K562 (cell line): ENCODE results near the gene PPFIBP2. TPM values are rescaled to one million over a fixed set of nuclear protein-coding genes. Genes with fewer than 3 reads are reported as not detected.

Source experiments
- ATAC-seq: fragments of 200-7000 bp; cut with Tn5 transposase; 3 replicates; pipeline ENCODE4 v1.9.1; 2020; ENCODE audit warnings: moderate library complexity
- BruUV-seq: library from RNA; stranded (reverse); fragments of 400-500 nt; replicated peaks from 2 replicates; lab custom pipeline; 2021; lab: Mats Ljungman, UMichigan
- CTCF ChIA-PET: fragments of 300-600 bp; formaldehyde crosslinking; extraction: SDS; loops from one replicate; lab custom pipeline; 2021; ENCODE audit warnings: low intra/inter-chr PET ratio; lab: Yijun Ruan, JAX
- POLR2A ChIA-PET: fragments of 300-600, 350-650 bp; sonication (Branson Sonifier 250); formaldehyde crosslinking; extraction: SDS; loops from one replicate; lab custom pipeline; 2021; ENCODE audit warnings: antibody characterized with exemption, inconsistent platforms; lab: Yijun Ruan, JAX
- DNase-seq, 4 experiments: peaks; one replicate each; pipeline versions ENCODE4 v3.0.0 to v3.0.0-alpha.2; 2011 to 2018; ENCODE audit warnings: low spot score in 3 of 4, mixed read lengths in 3 of 4; ENCODE audit errors: extremely low read depth in 1 of 4
- FAIRE-seq: peaks from 2 replicates; lab custom pipeline; 2011; peaks lifted over from hg19 to GRCh38; lab: Jason Lieb, UNC
- H2AFZ ChIP-seq: 2 replicates; pipeline ENCODE4 v1.6.0; 2011; ENCODE audit warnings: low read depth, low read length, control low read depth, inconsistent platforms
- H3K27ac ChIP-seq: fragments of 200-600 bp; 3 replicates; pipeline ENCODE4 v1.8.0; 2011; ENCODE audit warnings: low read depth, mild to moderate bottlenecking, control low read depth, inconsistent platforms, low read length, moderate library complexity, mixed read lengths; ENCODE audit errors: extremely low read depth
- H3K27me3 ChIP-seq, 2 experiments: fragments of 300-600 bp in 1 of 2; 2 replicates in 1 of 2; 3 replicates in 1 of 2; pipeline versions ENCODE4 v1.6.0 to v1.8.0; 2011; ENCODE audit warnings: inconsistent platforms in 2 of 2, low read length in 2 of 2, mild to moderate bottlenecking in 1 of 2, mixed read lengths in 1 of 2, moderate library complexity in 1 of 2; ENCODE audit not compliant: control insufficient read depth in 2 of 2, insufficient read depth in 2 of 2
- H3K36me3 ChIP-seq: fragments of 300-600 bp; 3 replicates; pipeline ENCODE4 v1.8.0; 2011; ENCODE audit warnings: mild to moderate bottlenecking, low read length, inconsistent platforms; ENCODE audit not compliant: control insufficient read depth, insufficient read depth
- H3K4me1 ChIP-seq, 2 experiments: fragments of 200-600 bp in 1 of 2; replicated peaks in 1 of 2; 2 replicates in 1 of 2; 3 replicates in 1 of 2; pipeline versions ENCODE4 v1.5.1 to v1.8.0; 2011; ENCODE audit warnings: inconsistent platforms in 2 of 2, low read length in 2 of 2, mild to moderate bottlenecking in 1 of 2, mixed read lengths in 1 of 2, moderate library complexity in 1 of 2; ENCODE audit not compliant: control insufficient read depth in 2 of 2, insufficient read depth in 2 of 2
- H3K4me2 ChIP-seq: 2 replicates; pipeline ENCODE4 v1.6.1; 2011; ENCODE audit warnings: low read length, control low read depth, inconsistent platforms, mixed read lengths; ENCODE audit not compliant: insufficient read depth
- H3K4me3 ChIP-seq: fragments of 200-600 bp; sonication (generic), shearing (Covaris generic); 2 replicates; pipeline ENCODE4 v1.5.1; 2016; ENCODE audit warnings: control low read depth, inconsistent platforms
- H3K79me2 ChIP-seq: fragments of 200-600 bp; 3 replicates; pipeline ENCODE4 v1.8.0; 2011; ENCODE audit warnings: low read length, inconsistent platforms; ENCODE audit not compliant: control insufficient read depth, insufficient read depth
- H3K9ac ChIP-seq, 2 experiments: 2 replicates each; pipeline versions ENCODE4 v1.6.0 to v1.6.1; 2011; ENCODE audit warnings: low read depth in 2 of 2, low read length in 2 of 2, control low read depth in 1 of 2, inconsistent platforms in 1 of 2, mild to moderate bottlenecking in 1 of 2, mixed read lengths in 1 of 2; ENCODE audit not compliant: insufficient read depth in 1 of 2
- H3K9me1 ChIP-seq: one replicate; pipeline ENCODE4 v1.6.0; 2011; ENCODE audit warnings: inconsistent platforms, mild to moderate bottlenecking, low read length, moderate library complexity; ENCODE audit not compliant: control insufficient read depth, insufficient read depth
- H3K9me3 ChIP-seq: replicated peaks from 2 replicates; pipeline ENCODE4 v1.5.1; 2011; ENCODE audit warnings: low read depth, low read length, inconsistent platforms; ENCODE audit not compliant: control insufficient read depth, insufficient read depth
- H4K20me1 ChIP-seq: replicated peaks from 2 replicates; pipeline ENCODE4 v1.6.1; 2011; ENCODE audit warnings: low read length, inconsistent platforms, mixed read lengths; ENCODE audit not compliant: control insufficient read depth, insufficient read depth
- GTF2E2 ChIP-seq: fragments of 200-800 bp; sonication (Bioruptor generic); IDR thresholded peaks from 2 replicates; pipeline ENCODE4 v1.6.1; 2016; ENCODE audit warnings: missing genetic modification characterization, missing compliant biosample characterization
- HOXB6 ChIP-seq: fragments of 250-450 bp; sonication (Bioruptor Pico); IDR thresholded peaks from 2 replicates; pipeline ENCODE4 v1.5.1; 2022; ENCODE audit warnings: mild to moderate bottlenecking, borderline replicate concordance
- ILK ChIP-seq: fragments of 450-650 bp; IDR thresholded peaks from 2 replicates; pipeline ENCODE4 v1.6.1; 2016; ENCODE audit warnings: missing genetic modification characterization, low read depth, mild to moderate bottlenecking, missing compliant biosample characterization, moderate library complexity, borderline replicate concordance
- KAT2B ChIP-seq: IDR thresholded peaks from one replicate; pipeline ENCODE4 v1.6.1; 2012; ENCODE audit warnings: low read depth, mild to moderate bottlenecking, control low read depth, inconsistent platforms, low read length, moderate library complexity
- KLF13 ChIP-seq: fragments of 450-650 bp; IDR thresholded peaks from 2 replicates; pipeline ENCODE4 v1.6.1; 2016; ENCODE audit warnings: missing genetic modification characterization, low read depth, mild to moderate bottlenecking, missing compliant biosample characterization, moderate library complexity, borderline replicate concordance
- NFIC ChIP-seq: fragments of 450-650 bp; IDR thresholded peaks from 2 replicates; pipeline ENCODE4 v1.6.1; 2017; ENCODE audit warnings: mild to moderate bottlenecking, inconsistent platforms
- RBFOX2 ChIP-seq: fragments of 200-400 bp; formaldehyde crosslinking; IDR thresholded peaks from 2 replicates; pipeline ENCODE4 v1.6.1; 2017; ENCODE audit warnings: low read depth, mild to moderate bottlenecking, low read length, moderate library complexity
- SRF ChIP-seq, 2 experiments: fragments of 250-450, 450-650 bp in 1 of 2; sonication (Bioruptor Pico) in 1 of 2; sonication (generic) in 1 of 2; formaldehyde crosslinking; IDR thresholded peaks; 2 replicates each; pipeline versions ENCODE4 v1.5.0 to v1.5.1; 2020 to 2022; ENCODE audit warnings: mild to moderate bottlenecking in 1 of 2, missing genetic modification reagents in 1 of 2
- SRSF7 ChIP-seq: fragments of 200-400 bp; formaldehyde crosslinking; optimal IDR thresholded peaks from 2 replicates; pipeline ENCODE3; 2017; ENCODE audit warnings: mild to moderate bottlenecking, low read depth, low read length
- TFAM ChIP-seq: fragments of 250-450 bp; sonication (Bioruptor Pico); conservative IDR thresholded peaks from 2 replicates; pipeline ENCODE4 v1.5.0; 2021; ENCODE audit warnings: mild to moderate bottlenecking, moderate library complexity
- XRCC5 ChIP-seq: fragments of 200-400 bp; formaldehyde crosslinking; IDR thresholded peaks from 2 replicates; pipeline ENCODE4 v1.6.1; 2017; ENCODE audit warnings: low read depth, mild to moderate bottlenecking, low read length
- ZKSCAN3 ChIP-seq: fragments of 250-450 bp; sonication (Bioruptor Pico); IDR thresholded peaks from 2 replicates; pipeline ENCODE4 v1.4.0; 2020
- ZMIZ1 ChIP-seq, 2 experiments: fragments of 150-350 bp in 1 of 2; IDR thresholded peaks; 2 replicates each; pipeline ENCODE4 v1.6.1; 2012 to 2016; ENCODE audit warnings: low read depth in 2 of 2, low read length in 2 of 2, mild to moderate bottlenecking in 1 of 2, moderate library complexity in 1 of 2
- ZNF3 ChIP-seq: fragments of 250-450 bp; sonication (Bioruptor Pico); IDR thresholded peaks from 2 replicates; pipeline ENCODE4 v1.5.0; 2021; ENCODE audit warnings: mild to moderate bottlenecking, moderate library complexity
- ZNF316 ChIP-seq: fragments of 450-650 bp; IDR thresholded peaks from 2 replicates; pipeline ENCODE4 v1.6.1; 2016
- ZNF445 ChIP-seq: fragments of 250-450 bp; sonication (Bioruptor Pico); IDR thresholded peaks from 2 replicates; pipeline ENCODE4 v1.4.0; 2020; ENCODE audit warnings: low read depth, mild to moderate bottlenecking, moderate library complexity
- ZNF778 ChIP-seq: fragments of 450-650 bp; formaldehyde crosslinking; IDR thresholded peaks from 2 replicates; pipeline ENCODE4 v1.4.0; 2020; ENCODE audit warnings: mild to moderate bottlenecking, moderate library complexity
- ZSCAN29 ChIP-seq: fragments of 450-650 bp; IDR thresholded peaks from 2 replicates; pipeline ENCODE4 v1.6.1; 2017
- WGBS: fragments of 100-300 bp; shearing (Covaris generic); methylation state at CpG from one replicate; pipeline ENCODE4 v1.1.6; 2016; ENCODE audit warnings: low coverage, mixed read lengths; ENCODE audit not compliant: insufficient coverage; ENCODE audit errors: missing lambda C conversion rate; 5-methylcytosine and 5-hydroxymethylcytosine counted together
- in situ Hi-C: fragments of 300-500 bp; cut with MboI; formaldehyde crosslinking; loops from 4 replicates; pipeline ENCODE4 v1.15.0; 2018; ENCODE audit warnings: inconsistent platforms, mixed read lengths
- intact Hi-C: fragments of 100-400 bp; cut with micrococcal nuclease; formaldehyde crosslinking; loops from 2 replicates; pipeline ENCODE4 v1.14.2; 2022
- polyA plus RNA-seq, 8 experiments: library from polyadenylated mRNA; depleted of rRNA in 4 of 8; stranded (reverse) in 5 of 8; unstranded in 3 of 8; fragments of >200 nt; fragmentation: Nextera tagmentation in 2 of 8; fragmentation: Illumina TruSeq in 1 of 8; extraction: Ambion mirVana in 2 of 8; extraction: Trizol in 1 of 8; gene quantifications; 2 replicates each; pipeline versions ENCODE4 v1.2.1 to v1.2.3, GENCODE V29; 2011 to 2014; ENCODE audit warnings: inconsistent platforms in 1 of 8, missing spikeins in 1 of 8
- total RNA-seq, 7 experiments: library from RNA; depleted of rRNA in 6 of 7; stranded (reverse); fragments of >200 nt in 6 of 7; fragmentation: Illumina TruSeq in 2 of 7; extraction: Trizol in 2 of 7; gene quantifications; 2 replicates each; pipeline versions ENCODE4 v1.2.1 to v1.2.3, GENCODE V29; 2011 to 2021; ENCODE audit warnings: low replicate concordance in 1 of 7
- TF ChIP-seq, protein P1 (sequence below): IDR thresholded peaks from 3 replicates; pipeline ENCODE4 v1.6.1; 2011; ENCODE audit warnings: borderline replicate concordance, mild to moderate bottlenecking, moderate library complexity; ENCODE audit not compliant: insufficient read length; ENCODE audit errors: extremely low read depth

The PPFIBP2 gene
- total and polyA plus RNA-seq, 9 of the 15 experiments (the other 6 are each of a cell fraction or from before 2014, with no cell fraction given), result 0.18 to 3.4 (median 1.2) TPM

DNA sequence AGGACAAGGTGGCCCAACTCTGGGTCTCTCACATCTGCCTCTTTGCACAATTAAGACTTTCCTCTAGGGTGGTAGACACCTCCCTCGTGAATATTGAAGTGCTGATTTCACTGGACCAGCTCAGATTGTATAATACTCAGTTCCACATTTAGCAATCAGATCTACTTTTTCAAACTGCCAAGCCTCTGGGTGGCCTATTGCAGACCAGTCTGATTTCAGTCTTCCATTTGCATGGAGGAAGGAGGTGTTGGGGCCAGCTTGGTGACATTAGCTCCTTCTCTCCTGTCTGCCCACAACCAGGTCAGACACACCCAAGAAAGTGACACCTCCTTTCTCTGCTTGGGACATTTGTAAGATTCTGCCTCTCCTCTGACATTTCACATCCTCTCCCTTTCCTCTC is 78.2 kb downstream of the PPFIBP2 start:
- CTCF ChIA-PET, result no interaction called here
- no peak overlapping the region for H3K9ac ChIP-seq
- no peak overlapping the region for H3K4me2 ChIP-seq
- no peaks in the 10 kb centered on the region for H3K9me3 ChIP-seq
- FAIRE-seq, result no peak
- no peaks in the 10 kb centered on the region for H3K4me1 ChIP-seq
- H4K20me1 ChIP-seq, result no peaks in the 10 kb centered on the region
- no peak overlapping the region for H3K27ac ChIP-seq
- in situ Hi-C loops (no loop called here), intact Hi-C loops (no loop called here)
- H3K27me3 ChIP-seq, result peaks cover 0 to 2% of the 10 kb centered on the region in 2 experiments; a peak in 2 of 5 replicates
- no peak for TF ChIP-seq GTF2E2 (tag)
- TF ChIP-seq XRCC5, result no peak
- no peak for TF ChIP-seq TFAM (CRISPR knock-in tag)
- no peak for TF ChIP-seq ZSCAN29
- no peak for TF ChIP-seq ZNF778 (CRISPR knock-in tag)
- TF ChIP-seq, protein P1, sequence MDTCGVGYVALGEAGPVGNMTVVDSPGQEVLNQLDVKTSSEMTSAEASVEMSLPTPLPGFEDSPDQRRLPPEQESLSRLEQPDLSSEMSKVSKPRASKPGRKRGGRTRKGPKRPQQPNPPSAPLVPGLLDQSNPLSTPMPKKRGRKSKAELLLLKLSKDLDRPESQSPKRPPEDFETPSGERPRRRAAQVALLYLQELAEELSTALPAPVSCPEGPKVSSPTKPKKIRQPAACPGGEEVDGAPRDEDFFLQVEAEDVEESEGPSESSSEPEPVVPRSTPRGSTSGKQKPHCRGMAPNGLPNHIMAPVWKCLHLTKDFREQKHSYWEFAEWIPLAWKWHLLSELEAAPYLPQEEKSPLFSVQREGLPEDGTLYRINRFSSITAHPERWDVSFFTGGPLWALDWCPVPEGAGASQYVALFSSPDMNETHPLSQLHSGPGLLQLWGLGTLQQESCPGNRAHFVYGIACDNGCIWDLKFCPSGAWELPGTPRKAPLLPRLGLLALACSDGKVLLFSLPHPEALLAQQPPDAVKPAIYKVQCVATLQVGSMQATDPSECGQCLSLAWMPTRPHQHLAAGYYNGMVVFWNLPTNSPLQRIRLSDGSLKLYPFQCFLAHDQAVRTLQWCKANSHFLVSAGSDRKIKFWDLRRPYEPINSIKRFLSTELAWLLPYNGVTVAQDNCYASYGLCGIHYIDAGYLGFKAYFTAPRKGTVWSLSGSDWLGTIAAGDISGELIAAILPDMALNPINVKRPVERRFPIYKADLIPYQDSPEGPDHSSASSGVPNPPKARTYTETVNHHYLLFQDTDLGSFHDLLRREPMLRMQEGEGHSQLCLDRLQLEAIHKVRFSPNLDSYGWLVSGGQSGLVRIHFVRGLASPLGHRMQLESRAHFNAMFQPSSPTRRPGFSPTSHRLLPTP, result no peak
- TF ChIP-seq HOXB6 (CRISPR knock-in tag), result no peak
- TF ChIP-seq ZNF3 (CRISPR knock-in tag), result no peak
- no peak for TF ChIP-seq NFIC
- TF ChIP-seq ZKSCAN3 (CRISPR knock-in tag), result no peak
- no peak for TF ChIP-seq RBFOX2
- no peak for TF ChIP-seq ILK
- TF ChIP-seq ZNF316, result no peak
- no peak for TF ChIP-seq KAT2B
- no peak for TF ChIP-seq ZNF445
- TF ChIP-seq SRF (CRISPR knock-in tag; IDR thresholded peaks at IDR 0.05), result no peak
- no peak for TF ChIP-seq ZMIZ1 (IDR thresholded peaks at IDR 0.05; ENCODE audit: low read depth in 2 of 2, low read length in 2 of 2)
- no peak for TF ChIP-seq SRSF7
- TF ChIP-seq KLF13 (tag), result no peak
- TF ChIP-seq, all 486 proteins: peak for 0
- no TSS peak for BruUV-seq
- H3K4me3 ChIP-seq, result no peak overlapping the region
- H3K9me1 ChIP-seq, result no peaks in the 10 kb centered on the region
- H3K79me2 ChIP-seq, result no peaks in the 10 kb centered on the region
- no peak for DNase-seq
- H3K36me3 ChIP-seq, result no peaks in the 10 kb centered on the region
- 0% methylated on average over 1 of the region's 1 CpG for WGBS
- POLR2A ChIA-PET, result no interaction called here
- ATAC-seq, result no peak
- H2AFZ ChIP-seq, result no peak overlapping the region
